Measurements from ENCODE around the gene CLDN22. TPM values are rescaled to one million over a fixed set of nuclear protein-coding genes. Genes with fewer than 3 reads are reported as not detected.

CLDN22 gene
- total RNA-seq, 1 experiment from 2014 or later: not detected

DNA sequence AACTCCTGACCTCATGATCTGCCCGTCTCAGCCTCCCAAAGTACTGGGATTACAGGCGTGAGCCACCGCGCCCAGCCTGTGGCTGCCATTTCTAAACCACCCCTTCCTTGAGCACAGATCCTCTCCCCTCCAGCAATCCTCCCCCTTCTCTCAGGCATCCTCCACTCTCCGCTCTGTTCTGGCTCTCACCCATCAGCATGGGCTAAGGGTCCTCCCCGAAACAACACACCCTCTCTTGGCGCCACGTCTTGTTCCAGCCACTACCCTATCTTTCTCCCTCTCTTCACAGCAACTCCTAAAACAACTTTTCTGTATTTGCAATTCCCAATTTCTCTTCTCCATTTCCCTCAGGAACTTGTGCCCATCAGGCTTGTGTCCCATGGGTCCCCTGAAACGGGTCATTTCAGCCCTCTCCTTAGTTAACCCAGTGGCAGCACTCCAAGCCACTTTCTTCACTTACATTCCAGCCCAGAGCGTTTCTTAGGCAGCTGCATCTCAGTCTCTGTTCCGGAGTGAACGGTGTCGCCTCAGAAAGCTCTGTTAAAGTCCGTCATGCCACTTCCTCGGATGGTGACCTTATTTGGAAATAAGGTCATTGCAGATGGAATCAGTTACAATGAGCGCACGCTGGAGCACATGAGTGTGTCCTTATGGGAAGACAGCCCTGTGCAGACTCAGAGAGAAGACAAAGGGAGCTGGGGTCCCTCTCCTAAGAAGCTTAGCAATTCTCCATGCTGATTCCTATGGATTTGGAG is 30.4 kb upstream of the CLDN22 start:
- ATAC-seq (no peak), DNase-seq (ENCODE audit: low read depth, low spot score) (no peak)
- BruUV-seq (replicated peaks): no TSS peak
- no peaks in the 10 kb centered on the region for H3K27me3 ChIP-seq (ENCODE audit: insufficient read depth, low read length)
- no peaks in the 10 kb centered on the region for H3K9me2 ChIP-seq (ENCODE audit: insufficient read depth)
- no peak overlapping the region for H3K27ac ChIP-seq (ENCODE audit: low read depth, low read length)
- TF ChIP-seq, protein P1, sequence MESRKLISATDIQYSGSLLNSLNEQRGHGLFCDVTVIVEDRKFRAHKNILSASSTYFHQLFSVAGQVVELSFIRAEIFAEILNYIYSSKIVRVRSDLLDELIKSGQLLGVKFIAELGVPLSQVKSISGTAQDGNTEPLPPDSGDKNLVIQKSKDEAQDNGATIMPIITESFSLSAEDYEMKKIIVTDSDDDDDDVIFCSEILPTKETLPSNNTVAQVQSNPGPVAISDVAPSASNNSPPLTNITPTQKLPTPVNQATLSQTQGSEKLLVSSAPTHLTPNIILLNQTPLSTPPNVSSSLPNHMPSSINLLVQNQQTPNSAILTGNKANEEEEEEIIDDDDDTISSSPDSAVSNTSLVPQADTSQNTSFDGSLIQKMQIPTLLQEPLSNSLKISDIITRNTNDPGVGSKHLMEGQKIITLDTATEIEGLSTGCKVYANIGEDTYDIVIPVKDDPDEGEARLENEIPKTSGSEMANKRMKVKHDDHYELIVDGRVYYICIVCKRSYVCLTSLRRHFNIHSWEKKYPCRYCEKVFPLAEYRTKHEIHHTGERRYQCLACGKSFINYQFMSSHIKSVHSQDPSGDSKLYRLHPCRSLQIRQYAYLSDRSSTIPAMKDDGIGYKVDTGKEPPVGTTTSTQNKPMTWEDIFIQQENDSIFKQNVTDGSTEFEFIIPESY (IDR thresholded peaks at IDR 0.05; ENCODE audit: extremely low read depth, insufficient replicate concordance, low read length): no peak
- TF ChIP-seq ZNF274 (IDR thresholded peaks at IDR 0.05; ENCODE audit: low read depth, low read length) (no peak), POLR2AphosphoS5 (IDR thresholded peaks at IDR 0.05; ENCODE audit: low read depth, low read length) (no peak), SRF (IDR thresholded peaks at IDR 0.05; ENCODE audit: low read depth) (no peak), TCF7L2 (IDR thresholded peaks at IDR 0.05; ENCODE audit: borderline replicate concordance, extremely low read depth, insufficient read depth, insufficient read length) (no peak)
- intact Hi-C loops (cut with micrococcal nuclease): no loop called here
- H4K20me1 ChIP-seq (ENCODE audit: insufficient read depth): no peaks in the 10 kb centered on the region
- H3K9me3 ChIP-seq (ENCODE audit: control insufficient read depth in 1 of 2, insufficient read depth in 1 of 2, low read depth in 1 of 2, low read length in 2 of 2): no peaks in the 10 kb centered on the region
- H3K4me1 ChIP-seq (ENCODE audit: control insufficient read depth in 1 of 2, insufficient read depth in 2 of 2, low read length in 2 of 2): peaks cover 0 to 12% of the 10 kb centered on the region in 2 experiments; a peak in 1 of 4 replicates
- no peak overlapping the region for H3K4me3 ChIP-seq (replicated peaks in 1 of 2; ENCODE audit: low read depth in 1 of 2, low read length in 2 of 2)
- no peak overlapping the region for H2AFZ ChIP-seq (ENCODE audit: low read depth, low read length, poor library complexity, severe bottlenecking)
- ChIA-PET RAD21 (ENCODE audit: low non-redundant PET in 1 of 2, low total read pairs in 2 of 2, uncharacterized antibody in 2 of 2, unreplicated experiment in 2 of 2) (no interaction called here), POLR2A (no interaction called here), CTCF (no interaction called here)
- H3K79me2 ChIP-seq (ENCODE audit: insufficient read depth, low read length): no peaks in the 10 kb centered on the region
- no peaks in the 10 kb centered on the region for H3K36me3 ChIP-seq (ENCODE audit: control insufficient read depth in 1 of 2, insufficient read depth in 2 of 2, low read length in 2 of 2)
- H3K4me2 ChIP-seq (ENCODE audit: low read length): no peak overlapping the region
- no peak overlapping the region for H3K9ac ChIP-seq (ENCODE audit: low read length)

DNA sequence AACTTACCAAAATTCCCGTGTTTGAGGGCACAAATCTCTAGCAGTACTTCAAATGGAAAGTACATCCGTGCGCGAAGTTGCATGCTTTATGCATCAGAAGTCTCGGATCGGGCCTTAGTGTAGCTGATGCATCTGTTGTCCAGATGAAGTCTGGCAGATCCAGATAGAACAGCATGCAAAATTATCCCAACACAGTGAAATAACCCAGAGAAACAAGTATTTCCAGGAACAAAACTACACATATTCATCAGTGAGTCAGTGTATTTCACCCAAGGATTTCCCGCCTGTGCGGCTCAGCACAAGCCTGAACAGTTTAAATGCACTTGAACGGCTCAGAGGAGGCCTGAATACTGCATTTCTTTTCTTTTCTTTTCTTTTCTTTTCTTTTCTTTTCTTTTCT is 29.6 kb upstream of the CLDN22 start:
- H3K36me3 ChIP-seq (ENCODE audit: control insufficient read depth in 1 of 2, insufficient read depth in 2 of 2, low read length in 2 of 2): no peaks in the 10 kb centered on the region
- H3K4me1 ChIP-seq (ENCODE audit: control insufficient read depth in 1 of 2, insufficient read depth in 2 of 2, low read length in 2 of 2): peaks cover 0 to 12% of the 10 kb centered on the region in 2 experiments; a peak in 1 of 4 replicates
- no peak overlapping the region for H3K4me3 ChIP-seq (replicated peaks in 1 of 2; ENCODE audit: low read depth in 1 of 2, low read length in 2 of 2)
- H3K9me3 ChIP-seq (ENCODE audit: control insufficient read depth in 1 of 2, insufficient read depth in 1 of 2, low read depth in 1 of 2, low read length in 2 of 2): no peaks in the 10 kb centered on the region
- BruUV-seq (replicated peaks): no TSS peak
- CTCF ChIA-PET: no interaction called here
- H3K27ac ChIP-seq (ENCODE audit: low read depth, low read length): no peak overlapping the region
- no peaks in the 10 kb centered on the region for H4K20me1 ChIP-seq (ENCODE audit: insufficient read depth)
- H3K9me2 ChIP-seq (ENCODE audit: insufficient read depth): no peaks in the 10 kb centered on the region
- H3K9ac ChIP-seq (ENCODE audit: low read length): no peak overlapping the region
- POLR2A ChIA-PET: no interaction called here
- H3K79me2 ChIP-seq (ENCODE audit: insufficient read depth, low read length): no peaks in the 10 kb centered on the region
- no peak overlapping the region for H3K4me2 ChIP-seq (ENCODE audit: low read length)
- no peaks in the 10 kb centered on the region for H3K27me3 ChIP-seq (ENCODE audit: insufficient read depth, low read length)
- intact Hi-C loops (cut with micrococcal nuclease): no loop called here
- ATAC-seq (no peak), DNase-seq (ENCODE audit: low read depth, low spot score) (no peak)
- RAD21 ChIA-PET (ENCODE audit: low non-redundant PET in 1 of 2, low total read pairs in 2 of 2, uncharacterized antibody in 2 of 2, unreplicated experiment in 2 of 2): no interaction called here
- no peak overlapping the region for H2AFZ ChIP-seq (ENCODE audit: low read depth, low read length, poor library complexity, severe bottlenecking)
- no peak for TF ChIP-seq FOSL1 (IDR thresholded peaks at IDR 0.05; ENCODE audit: low read depth)
- TF ChIP-seq TCF7L2 (IDR thresholded peaks at IDR 0.05; ENCODE audit: borderline replicate concordance, extremely low read depth, insufficient read depth, insufficient read length): no peak
- TF ChIP-seq, protein P2, sequence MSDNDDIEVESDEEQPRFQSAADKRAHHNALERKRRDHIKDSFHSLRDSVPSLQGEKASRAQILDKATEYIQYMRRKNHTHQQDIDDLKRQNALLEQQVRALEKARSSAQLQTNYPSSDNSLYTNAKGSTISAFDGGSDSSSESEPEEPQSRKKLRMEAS (IDR thresholded peaks at IDR 0.05): no peak
- TF ChIP-seq, protein P3, sequence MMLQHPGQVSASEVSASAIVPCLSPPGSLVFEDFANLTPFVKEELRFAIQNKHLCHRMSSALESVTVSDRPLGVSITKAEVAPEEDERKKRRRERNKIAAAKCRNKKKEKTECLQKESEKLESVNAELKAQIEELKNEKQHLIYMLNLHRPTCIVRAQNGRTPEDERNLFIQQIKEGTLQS (IDR thresholded peaks at IDR 0.05): no peak
- no peak for TF ChIP-seq ZNF274 (IDR thresholded peaks at IDR 0.05; ENCODE audit: low read depth, low read length)
- TF ChIP-seq EGR1 (IDR thresholded peaks at IDR 0.05; ENCODE audit: low read depth): no peak
- TF ChIP-seq, protein P4, sequence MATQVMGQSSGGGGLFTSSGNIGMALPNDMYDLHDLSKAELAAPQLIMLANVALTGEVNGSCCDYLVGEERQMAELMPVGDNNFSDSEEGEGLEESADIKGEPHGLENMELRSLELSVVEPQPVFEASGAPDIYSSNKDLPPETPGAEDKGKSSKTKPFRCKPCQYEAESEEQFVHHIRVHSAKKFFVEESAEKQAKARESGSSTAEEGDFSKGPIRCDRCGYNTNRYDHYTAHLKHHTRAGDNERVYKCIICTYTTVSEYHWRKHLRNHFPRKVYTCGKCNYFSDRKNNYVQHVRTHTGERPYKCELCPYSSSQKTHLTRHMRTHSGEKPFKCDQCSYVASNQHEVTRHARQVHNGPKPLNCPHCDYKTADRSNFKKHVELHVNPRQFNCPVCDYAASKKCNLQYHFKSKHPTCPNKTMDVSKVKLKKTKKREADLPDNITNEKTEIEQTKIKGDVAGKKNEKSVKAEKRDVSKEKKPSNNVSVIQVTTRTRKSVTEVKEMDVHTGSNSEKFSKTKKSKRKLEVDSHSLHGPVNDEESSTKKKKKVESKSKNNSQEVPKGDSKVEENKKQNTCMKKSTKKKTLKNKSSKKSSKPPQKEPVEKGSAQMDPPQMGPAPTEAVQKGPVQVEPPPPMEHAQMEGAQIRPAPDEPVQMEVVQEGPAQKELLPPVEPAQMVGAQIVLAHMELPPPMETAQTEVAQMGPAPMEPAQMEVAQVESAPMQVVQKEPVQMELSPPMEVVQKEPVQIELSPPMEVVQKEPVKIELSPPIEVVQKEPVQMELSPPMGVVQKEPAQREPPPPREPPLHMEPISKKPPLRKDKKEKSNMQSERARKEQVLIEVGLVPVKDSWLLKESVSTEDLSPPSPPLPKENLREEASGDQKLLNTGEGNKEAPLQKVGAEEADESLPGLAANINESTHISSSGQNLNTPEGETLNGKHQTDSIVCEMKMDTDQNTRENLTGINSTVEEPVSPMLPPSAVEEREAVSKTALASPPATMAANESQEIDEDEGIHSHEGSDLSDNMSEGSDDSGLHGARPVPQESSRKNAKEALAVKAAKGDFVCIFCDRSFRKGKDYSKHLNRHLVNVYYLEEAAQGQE (IDR thresholded peaks at IDR 0.05; ENCODE audit: low read depth): no peak
- no peak for TF ChIP-seq SP1 (IDR thresholded peaks at IDR 0.05; ENCODE audit: low read depth)
- no peak for TF ChIP-seq ELF1 (IDR thresholded peaks at IDR 0.05; ENCODE audit: borderline replicate concordance, low read depth)
- TF ChIP-seq POLR2AphosphoS5 (IDR thresholded peaks at IDR 0.05; ENCODE audit: low read depth, low read length): no peak
